ENCODE data around the gene KRTAP4-8.
"Not testable (repeated sequence)": the region's sequence is repeated elsewhere in the genome, so short reads cannot be mapped to it uniquely, and the experiment has no call there.

KRTAP4-8 gene

GRCh38 chr17:41108728-41109386 is 10.9 kb upstream of the KRTAP4-8 start:
- DNase-seq (ENCODE audit: low spot score) = not testable (repeated sequence)

DNA sequence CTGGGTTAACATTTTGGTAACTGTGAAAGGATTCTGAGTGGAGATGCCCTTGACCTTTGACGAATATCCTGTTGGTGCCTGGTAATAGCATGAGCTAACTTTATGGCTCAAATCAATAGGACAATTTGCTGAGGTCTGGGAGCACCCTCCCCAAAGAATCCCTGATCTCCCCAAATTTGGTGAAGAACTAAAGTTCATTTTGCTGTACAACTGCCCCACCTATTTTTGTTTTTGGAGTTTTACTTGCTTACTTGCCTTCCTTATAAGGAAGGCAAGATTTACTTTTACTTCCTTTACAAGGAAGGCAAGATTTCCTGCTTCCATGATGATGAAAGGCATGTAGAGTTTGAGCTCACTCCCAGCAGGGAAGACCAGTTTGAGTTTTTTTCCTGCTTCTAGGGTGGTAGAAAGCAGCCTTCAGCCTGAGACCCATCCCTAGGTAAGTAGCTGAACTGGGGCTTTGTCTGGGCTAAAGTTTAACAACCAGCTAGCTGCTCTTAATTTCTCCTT is 10.1 kb upstream of the KRTAP4-8 start:
- DNase-seq (ENCODE audit: low spot score) = no peak

GRCh38 chr17:41105347-41105746 is 7.4 kb upstream of the KRTAP4-8 start, which contains the start of gene KRTAP4-9:
TSS of gene KRTAP4-9 (plus strand) at chr17:41105389. CDS start at chr17:41105389, 0 bp downstream.
- not testable (repeated sequence) for DNase-seq (ENCODE audit: low spot score)

DNA sequence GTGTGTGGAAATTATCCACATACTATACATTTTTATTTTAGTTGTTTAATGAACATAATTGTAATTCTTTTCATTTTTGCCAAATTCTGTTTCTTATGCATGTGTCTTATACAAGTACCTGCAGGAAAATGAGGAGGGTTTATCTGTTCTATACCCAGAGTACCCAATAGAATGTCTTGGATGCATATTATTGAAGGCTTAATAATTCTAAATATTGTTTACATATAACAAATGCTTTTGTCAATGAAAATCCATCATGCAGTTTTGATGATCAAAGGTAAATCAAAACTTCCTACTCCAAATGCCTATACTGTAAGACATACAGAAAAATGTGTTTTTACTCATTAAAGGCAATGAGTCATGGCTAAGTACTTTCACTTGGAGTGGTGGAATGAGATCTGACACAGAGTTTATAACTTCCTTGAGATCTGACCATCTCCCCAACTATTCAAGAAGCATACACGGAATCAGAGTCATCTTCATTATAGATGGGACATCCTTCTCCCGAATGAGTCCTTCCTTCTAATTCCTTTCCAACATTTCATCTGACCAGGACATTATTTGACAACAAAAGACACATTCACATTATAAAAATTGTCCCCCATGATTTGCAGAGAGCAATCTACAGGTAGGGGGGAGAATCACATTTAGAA is 6.6 kb upstream of the KRTAP4-8 start:
- not testable (repeated sequence) for DNase-seq (ENCODE audit: low spot score)

GRCh38 chr17:41103896-41104295 is 6.0 kb upstream of the KRTAP4-8 start:
- no peak for DNase-seq (ENCODE audit: low spot score)

DNA sequence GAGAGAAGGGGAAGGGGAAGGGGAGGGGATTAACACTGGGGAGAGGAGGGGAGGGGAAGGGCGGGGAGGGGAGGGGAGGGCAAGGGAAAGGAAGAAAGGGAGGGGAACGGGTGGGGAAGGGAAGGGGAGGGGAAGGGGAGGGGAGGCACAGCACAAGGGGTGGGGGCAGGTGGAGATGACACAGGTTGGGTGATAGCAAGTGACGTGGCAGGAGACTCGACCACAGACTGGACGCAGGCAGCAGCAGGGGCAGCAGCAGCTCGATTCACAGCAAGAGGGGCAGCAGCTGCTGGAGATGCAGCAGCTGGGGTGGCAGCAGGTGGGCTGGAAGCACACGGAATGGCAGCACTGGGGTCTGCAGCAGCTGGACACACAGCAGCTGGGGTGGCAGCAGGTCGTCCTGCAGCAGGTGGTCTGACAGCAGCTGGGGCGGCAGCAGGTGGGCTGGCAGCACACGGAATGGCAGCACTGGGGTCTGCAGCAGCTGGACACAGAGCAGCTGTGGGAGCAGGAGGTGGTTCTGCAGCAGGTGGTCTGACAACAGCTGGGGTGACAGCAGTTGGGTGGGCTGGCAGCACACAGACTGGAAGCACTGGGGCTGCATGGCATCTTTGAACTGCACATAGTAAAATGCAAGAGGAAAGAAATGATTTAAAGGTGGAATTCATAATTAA is 3.8 kb upstream of the KRTAP4-8 start, which contains the start of gene KRTAP4-16:
Gene KRTAP4-16, minus strand, starts transcription at position 624 of the 674 bp plus-strand sequence. Its CDS starts 0 bp downstream, at position 624.
- DNase-seq (ENCODE audit: low spot score) = no peak

- not testable (repeated sequence) for DNase-seq (ENCODE audit: low spot score)
Observed at GRCh38 chr17:41099682-41100480, 1.9 kb upstream of the KRTAP4-8 start.

- no peak for DNase-seq (ENCODE audit: low spot score)
Observed at GRCh38 chr17:41098481-41098880, 539 bp upstream of the KRTAP4-8 start.

GRCh38 chr17:41096055-41096454 is 1.9 kb downstream of the KRTAP4-8 start:
- DNase-seq (ENCODE audit: low spot score) = no peak

- not testable (repeated sequence) for DNase-seq (ENCODE audit: low spot score)
Observed at GRCh38 chr17:41088760-41089352, 9.1 kb downstream of the KRTAP4-8 start.

DNA sequence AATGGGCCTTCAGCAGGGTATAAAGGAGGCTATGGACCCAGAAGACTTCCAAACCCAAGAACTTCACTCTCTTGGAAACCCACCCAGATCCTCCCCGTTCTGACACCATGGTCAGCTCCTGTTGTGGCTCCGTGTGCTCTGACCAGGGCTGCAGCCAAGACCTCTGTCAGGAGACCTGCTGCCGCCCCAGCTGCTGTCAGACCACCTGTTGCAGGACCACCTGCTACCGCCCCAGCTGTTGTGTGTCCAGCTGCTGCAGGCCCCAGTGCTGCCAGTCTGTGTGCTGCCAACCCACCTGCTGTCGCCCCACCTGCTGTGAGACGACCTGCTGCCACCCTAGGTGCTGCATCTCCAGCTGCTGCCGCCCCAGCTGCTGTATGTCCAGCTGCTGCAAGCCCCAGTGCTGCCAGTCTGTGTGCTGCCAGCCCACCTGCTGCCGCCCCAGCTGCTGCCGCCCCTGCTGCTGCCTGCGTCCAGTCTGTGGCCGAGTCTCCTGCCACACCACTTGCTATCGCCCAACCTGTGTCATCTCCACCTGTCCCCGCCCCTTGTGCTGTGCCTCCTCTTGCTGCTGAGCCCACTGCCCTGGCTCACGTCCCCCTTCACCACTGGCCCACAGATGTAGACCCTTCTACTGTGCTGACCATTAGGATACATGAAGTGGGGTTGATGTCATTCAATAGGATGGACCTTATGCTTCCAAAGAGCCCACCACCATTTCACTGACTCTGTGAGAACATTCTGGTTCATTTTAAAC is 13.7 kb downstream of the KRTAP4-8 start, which contains the start of gene KRTAP4-7:
Gene KRTAP4-7, plus strand, starts transcription at position 51 of the 757 bp plus-strand sequence. Its CDS starts 57 bp downstream, at position 108.
- DNase-seq (ENCODE audit: low spot score) = not testable (repeated sequence)

GRCh38 chr17:41083427-41083826 is 14.5 kb downstream of the KRTAP4-8 start:
- DNase-seq (ENCODE audit: low spot score) = not testable (repeated sequence)

DNA sequence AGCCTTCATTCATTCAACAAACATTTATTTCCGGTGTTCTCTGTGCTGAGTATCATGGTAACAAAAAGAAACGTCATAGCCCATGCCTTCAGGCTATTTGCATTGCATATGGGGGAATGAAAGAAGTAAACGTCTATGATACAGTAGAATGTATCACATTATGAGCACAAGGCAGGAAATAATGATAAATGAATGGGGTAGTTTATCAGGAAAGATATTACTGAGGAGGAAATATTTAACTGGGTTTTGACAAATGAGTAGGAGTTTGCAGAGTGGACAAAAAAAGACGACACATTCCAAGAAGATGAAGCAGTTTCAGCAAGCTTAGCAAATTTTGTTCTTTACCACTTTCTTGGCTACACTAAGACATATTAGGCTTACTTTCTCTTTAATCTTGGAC is 15.3 kb downstream of the KRTAP4-8 start:
- DNase-seq (ENCODE audit: low spot score) = no peak

DNA sequence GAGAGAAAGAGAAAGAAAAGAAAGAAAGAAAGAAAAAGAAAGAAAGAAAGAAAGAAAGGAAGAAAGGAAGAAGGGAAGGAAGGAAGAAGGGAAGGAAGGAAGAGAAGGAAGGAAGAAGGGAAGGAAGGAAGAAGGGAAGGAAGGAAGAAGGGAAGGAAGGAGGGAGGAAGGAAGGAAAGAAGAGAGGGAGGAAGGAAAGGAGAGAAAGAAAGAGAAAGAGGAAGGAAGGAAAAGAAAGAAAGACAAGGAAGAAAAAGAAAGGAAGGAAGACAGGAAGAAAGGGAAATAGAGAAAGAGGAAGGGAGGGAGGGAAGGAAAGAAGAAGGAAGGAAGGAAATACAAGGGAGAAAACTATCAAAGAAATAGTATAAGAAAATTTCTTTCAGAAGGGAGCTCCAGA is 21.2 kb downstream of the KRTAP4-8 start:
- DNase-seq (ENCODE audit: low spot score) = no peak

- no peak for DNase-seq (ENCODE audit: low spot score)
Observed at GRCh38 chr17:41073676-41074075, 24.3 kb downstream of the KRTAP4-8 start.

DNA sequence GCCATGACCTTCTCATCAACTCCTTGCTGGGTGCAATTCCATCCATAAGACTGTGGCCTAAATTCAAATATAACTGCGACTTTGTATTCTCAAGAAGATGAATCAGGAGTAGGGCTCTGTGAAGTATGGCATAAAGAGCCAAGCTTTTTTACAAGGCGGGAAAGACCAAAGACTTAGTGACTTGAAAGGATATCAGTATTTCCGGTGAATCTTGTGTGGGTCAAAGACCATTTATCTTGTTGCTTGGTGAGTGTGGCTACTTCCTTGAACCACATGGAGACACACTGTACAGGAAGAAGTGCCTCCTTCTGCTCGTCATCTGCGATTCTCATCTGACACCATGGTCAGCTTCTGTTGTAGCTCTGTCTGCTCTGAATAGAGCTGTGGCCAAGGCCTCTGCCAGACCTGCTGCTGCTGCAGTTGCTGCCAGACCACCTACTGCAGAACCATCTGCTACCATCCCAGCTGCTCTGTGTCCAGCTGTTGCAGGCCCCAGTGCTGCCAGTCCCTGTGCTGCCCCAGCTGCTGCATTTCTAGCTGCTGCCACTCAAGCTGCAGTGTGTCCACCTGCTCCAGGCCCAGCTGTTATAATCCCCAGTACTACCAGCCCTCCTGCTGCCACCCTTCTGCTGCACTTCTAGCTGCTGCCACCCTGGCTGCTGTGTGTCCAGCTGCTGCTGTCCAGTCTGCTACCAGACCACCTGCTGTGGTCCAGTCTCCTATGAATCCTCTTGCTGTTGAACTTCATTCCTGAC is 26.2 kb downstream of the KRTAP4-8 start:
- DNase-seq (ENCODE audit: low spot score) = no peak

GRCh38 chr17:41069031-41069430 is 28.9 kb downstream of the KRTAP4-8 start:
- DNase-seq (ENCODE audit: low spot score) = no peak

DNA sequence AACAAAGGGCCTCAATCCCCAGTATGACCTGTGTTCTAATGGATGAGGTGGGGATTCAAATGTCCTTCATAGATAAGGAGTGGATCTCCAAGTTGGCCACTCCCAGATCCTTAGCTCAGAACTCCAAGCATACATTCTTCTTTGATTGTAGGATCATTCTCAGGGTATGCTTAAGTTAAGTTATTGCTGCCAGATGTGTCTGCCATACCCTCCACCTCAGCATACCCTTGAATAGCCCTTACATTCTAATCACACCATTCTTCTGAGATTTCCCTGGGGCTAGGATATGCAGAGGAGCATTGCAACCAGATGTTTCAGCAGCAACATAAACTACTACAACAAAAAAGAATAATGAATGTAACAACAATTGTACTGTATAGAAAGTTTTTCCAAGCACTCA is 30.7 kb downstream of the KRTAP4-8 start:
- DNase-seq (ENCODE audit: low spot score) = no peak

DNA sequence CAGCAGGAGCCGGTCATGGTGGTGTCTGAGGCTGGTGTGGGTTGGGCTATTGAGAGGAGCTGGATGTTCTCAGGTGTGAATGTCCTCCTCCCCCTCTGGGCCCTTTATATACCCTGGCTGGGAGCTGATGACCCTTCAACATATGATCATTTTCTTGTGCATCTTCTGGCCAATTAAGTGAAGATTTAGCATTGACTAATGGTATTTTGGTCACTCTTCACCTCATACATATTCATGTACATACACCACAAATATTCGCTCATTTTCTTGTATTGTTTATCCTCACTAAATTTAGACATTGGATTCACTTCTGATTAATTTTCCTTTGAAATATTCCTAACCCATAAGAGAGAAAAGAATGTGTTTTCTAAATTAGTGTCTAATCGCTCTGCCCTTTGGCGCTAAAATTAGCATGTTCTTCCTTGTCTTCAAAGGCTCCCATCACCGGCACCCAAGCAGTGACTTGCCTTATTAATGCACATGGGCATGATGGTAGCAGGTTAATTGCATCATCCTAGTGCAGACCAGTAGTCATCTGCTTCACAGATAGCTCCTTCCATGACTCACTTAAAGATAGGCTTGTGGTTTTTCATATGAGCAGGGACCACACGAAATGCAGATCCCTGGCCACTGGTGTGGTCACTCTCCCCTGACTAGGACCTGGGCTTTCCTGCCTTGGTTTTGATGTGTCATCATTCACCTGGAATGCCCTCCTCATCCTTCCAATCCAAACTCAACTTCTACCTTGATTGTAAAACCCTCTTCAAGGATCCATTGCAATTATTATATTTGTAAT is 31.9 kb downstream of the KRTAP4-8 start, which contains the start of gene KRTAP2-4:
Gene KRTAP2-4, minus strand, starts transcription at position 51 of the 796 bp plus-strand sequence. Its CDS starts 34 bp downstream, at position 17.
- no peak for DNase-seq (ENCODE audit: low spot score)
